NT2/D1 (cell line): ENCODE results near the gene HSPA9.
"Not testable (repeated sequence)": the region's sequence is repeated elsewhere in the genome, so short reads cannot be mapped to it uniquely, and the experiment has no call there.

Source experiments
- DNase-seq: peaks from one replicate; pipeline ENCODE4 v3.0.0-alpha.2; 2011; ENCODE audit warnings: low read depth, low spot score
- H3K27me3 ChIP-seq: 2 replicates; pipeline ENCODE4 v1.6.0; 2011; ENCODE audit warnings: mild to moderate bottlenecking; ENCODE audit not compliant: insufficient read length, insufficient read depth
- H3K36me3 ChIP-seq: 2 replicates; pipeline ENCODE4 v1.6.1; 2011; ENCODE audit warnings: mild to moderate bottlenecking, low read length, mixed read lengths; ENCODE audit not compliant: insufficient read depth, insufficient read length
- H3K4me1 ChIP-seq: 2 replicates; pipeline ENCODE4 v1.5.1; 2011; ENCODE audit not compliant: insufficient read depth, insufficient read length
- H3K4me3 ChIP-seq: 2 replicates; pipeline ENCODE4 v1.5.1; 2011; ENCODE audit warnings: low read depth; ENCODE audit not compliant: insufficient read length
- H3K9ac ChIP-seq: 2 replicates; pipeline ENCODE4 v1.6.0; 2011; ENCODE audit warnings: low read depth; ENCODE audit not compliant: insufficient read length
- H3K9me3 ChIP-seq: 2 replicates; pipeline ENCODE4 v1.5.1; 2011; ENCODE audit warnings: mild to moderate bottlenecking, low read length; ENCODE audit not compliant: insufficient read depth
- SUZ12 ChIP-seq: IDR thresholded peaks from 2 replicates; pipeline ENCODE4 v1.6.1; 2011; ENCODE audit not compliant: insufficient read length, insufficient read depth; ENCODE audit errors: extremely low read depth
- YY1 ChIP-seq: IDR thresholded peaks from 2 replicates; pipeline ENCODE4 v1.6.1; 2011; ENCODE audit not compliant: insufficient read length, insufficient read depth
- ZNF274 ChIP-seq: IDR thresholded peaks from 2 replicates; pipeline ENCODE4 v1.6.1; 2011; ENCODE audit warnings: mild to moderate bottlenecking, low read depth, low read length

HSPA9 gene

GRCh38 chr5:138520971-138521370 is 54.2 kb downstream of the HSPA9 start:
- no peak for TF ChIP-seq SUZ12
- no peak for TF ChIP-seq YY1
- no peak for TF ChIP-seq ZNF274
- Histone ChIP-seq H3K4me1 (peaks cover 3% of the 10 kb centered on the region), H3K36me3 (peaks cover 38% of the 10 kb centered on the region), H3K27me3 (no peaks in the 10 kb centered on the region), H3K9ac (no peak overlapping the region), H3K4me3 (no peak overlapping the region), H3K9me3 (no peaks in the 10 kb centered on the region)
- DNase-seq: no peak

GRCh38 chr5:138517437-138517836 is 57.8 kb downstream of the HSPA9 start:
- H3K36me3 ChIP-seq: peaks cover 67% of the 10 kb centered on the region
- no peaks in the 10 kb centered on the region for H3K9me3 ChIP-seq
- no peak for TF ChIP-seq YY1
- no peak for TF ChIP-seq ZNF274
- TF ChIP-seq SUZ12: no peak
- no peak overlapping the region for H3K9ac ChIP-seq
- no peaks in the 10 kb centered on the region for H3K27me3 ChIP-seq
- H3K4me3 ChIP-seq: no peak overlapping the region
- H3K4me1 ChIP-seq: no peaks in the 10 kb centered on the region
- DNase-seq: no peak

GRCh38 chr5:138515556-138516245 is 59.5 kb downstream of the HSPA9 start:
- no peaks in the 10 kb centered on the region for H3K4me1 ChIP-seq
- no peak for DNase-seq
- H3K9ac ChIP-seq: no peak overlapping the region
- H3K27me3 ChIP-seq: no peaks in the 10 kb centered on the region
- H3K9me3 ChIP-seq: no peaks in the 10 kb centered on the region
- no peak overlapping the region for H3K4me3 ChIP-seq
- peaks cover 83% of the 10 kb centered on the region for H3K36me3 ChIP-seq
- no peak for TF ChIP-seq SUZ12
- no peak for TF ChIP-seq YY1
- no peak for TF ChIP-seq ZNF274

- Histone ChIP-seq H3K4me1 (no peaks in the 10 kb centered on the region), H3K4me3 (no peak overlapping the region), H3K9me3 (no peaks in the 10 kb centered on the region), H3K36me3 (peaks cover 84% of the 10 kb centered on the region), H3K9ac (no peak overlapping the region), H3K27me3 (no peaks in the 10 kb centered on the region)
- DNase-seq: no peak
- no peak for TF ChIP-seq SUZ12
- no peak for TF ChIP-seq YY1
- no peak for TF ChIP-seq ZNF274
These were observed 61.2 kb downstream of the HSPA9 start for GRCh38 chr5:138514021-138514420.

GRCh38 chr5:138508958-138509357 is 66.2 kb downstream of the HSPA9 start:
- H3K27me3 ChIP-seq: no peaks in the 10 kb centered on the region
- H3K4me3 ChIP-seq: no peak overlapping the region
- H3K9me3 ChIP-seq: no peaks in the 10 kb centered on the region
- TF ChIP-seq ZNF274 (no peak), YY1 (no peak), SUZ12 (no peak)
- H3K36me3 ChIP-seq: peaks cover 67% of the 10 kb centered on the region
- no peaks in the 10 kb centered on the region for H3K4me1 ChIP-seq
- no peak overlapping the region for H3K9ac ChIP-seq
- no peak for DNase-seq

GRCh38 chr5:138507485-138507884 is 67.7 kb downstream of the HSPA9 start:
- H3K9ac ChIP-seq, DNase-seq, H3K9me3 ChIP-seq, H3K27me3 ChIP-seq, H3K4me3 ChIP-seq, H3K4me1 ChIP-seq: not testable (repeated sequence)
- peaks cover 53% of the 10 kb centered on the region for H3K36me3 ChIP-seq

GRCh38 chr5:138506370-138507306 is 68.6 kb downstream of the HSPA9 start:
- DNase-seq: no peak
- H3K27me3 ChIP-seq: no peaks in the 10 kb centered on the region
- H3K4me1 ChIP-seq: no peaks in the 10 kb centered on the region
- H3K9ac ChIP-seq: no peak overlapping the region
- H3K9me3 ChIP-seq: no peaks in the 10 kb centered on the region
- H3K4me3 ChIP-seq: no peak overlapping the region
- TF ChIP-seq SUZ12 (no peak), ZNF274 (no peak), YY1 (no peak)
- peaks cover 46% of the 10 kb centered on the region for H3K36me3 ChIP-seq
